Suprapubic skin (tissue), 4 donors: ENCODE measurements around the gene SSH3. TPM values are rescaled to one million over a fixed set of nuclear protein-coding genes. Genes with fewer than 3 reads are reported as not detected.

Experiments used
- DNase-seq, 2 donors: peaks; one replicate each; pipeline ENCODE4 v3.0.0-alpha.2; 2019; ENCODE audit warnings: low spot score in 2 of 2
- H3K27ac ChIP-seq: fragments of 200-600 bp; sonication (generic); one replicate; pipeline ENCODE4 v1.5.1; 2019
- H3K27me3 ChIP-seq: fragments of 200-600 bp; sonication (generic); one replicate; pipeline ENCODE4 v1.5.1; 2019
- H3K36me3 ChIP-seq: fragments of 200-600 bp; sonication (generic); one replicate; pipeline ENCODE4 v1.5.1; 2019
- H3K4me1 ChIP-seq: fragments of 200-600 bp; sonication (generic); one replicate; pipeline ENCODE4 v1.5.1; 2019
- H3K4me3 ChIP-seq: fragments of 200-600 bp; sonication (generic); one replicate; pipeline ENCODE4 v1.5.1; 2019; ENCODE audit warnings: mild to moderate bottlenecking
- H3K9me3 ChIP-seq: fragments of 200-600 bp; sonication (generic); one replicate; pipeline ENCODE4 v1.5.1; 2019
- EP300 ChIP-seq: sonication (generic); formaldehyde crosslinking; IDR thresholded peaks from one replicate; pipeline ENCODE4 v1.6.1; 2017; ENCODE audit warnings: antibody characterized with exemption
- POLR2A ChIP-seq, 2 donors: fragments of 450-650 bp; IDR thresholded peaks; one replicate each; pipeline ENCODE4 v1.6.1; 2017; ENCODE audit warnings: antibody characterized with exemption in 2 of 2, mild to moderate bottlenecking in 2 of 2, moderate library complexity in 2 of 2
- POLR2AphosphoS5 ChIP-seq, 3 donors: sonication (generic); formaldehyde crosslinking; IDR thresholded peaks; one replicate each; pipeline ENCODE4 v1.6.1; 2017; ENCODE audit warnings: antibody characterized with exemption in 3 of 3
- WGBS: methylation state at CpG from one replicate; pipeline ENCODE4 v1.1.5; 2018; 5-methylcytosine and 5-hydroxymethylcytosine counted together
- total RNA-seq, 4 donors: library from RNA; depleted of rRNA; stranded (reverse); fragments of >200 nt; gene quantifications; one replicate each; pipeline ENCODE4 v1.1.0, GENCODE V29; 2016
- TF ChIP-seq, protein P1 (sequence below), 2 donors: fragments of 200-600 bp in 1 of 2; fragments of 450-650 bp in 1 of 2; sonication (generic) in 1 of 2; IDR thresholded peaks; one replicate each; pipeline ENCODE4 v1.5.1; 2016 to 2019; ENCODE audit warnings: antibody characterized with exemption in 2 of 2, mild to moderate bottlenecking in 1 of 2, moderate library complexity in 1 of 2

SSH3 gene
- total RNA-seq, 4 donors from 2014 or later: 49.4 to 107 (median 63.9) TPM

GRCh38 chr11:67262731-67263675 lies 40.3 kb upstream of the SSH3 start:
- Histone ChIP-seq H3K4me3 (no peak overlapping the region), H3K9me3 (no peaks in the 10 kb centered on the region), H3K36me3 (no peaks in the 10 kb centered on the region), H3K27me3 (no peaks in the 10 kb centered on the region), H3K4me1 (peaks cover 65% of the 10 kb centered on the region), H3K27ac (peak overlapping the region; percentile 80)
- 31% methylated on average over 22 of the region's 22 CpGs for WGBS
- TF ChIP-seq EP300: no peak
- TF ChIP-seq, protein P1, sequence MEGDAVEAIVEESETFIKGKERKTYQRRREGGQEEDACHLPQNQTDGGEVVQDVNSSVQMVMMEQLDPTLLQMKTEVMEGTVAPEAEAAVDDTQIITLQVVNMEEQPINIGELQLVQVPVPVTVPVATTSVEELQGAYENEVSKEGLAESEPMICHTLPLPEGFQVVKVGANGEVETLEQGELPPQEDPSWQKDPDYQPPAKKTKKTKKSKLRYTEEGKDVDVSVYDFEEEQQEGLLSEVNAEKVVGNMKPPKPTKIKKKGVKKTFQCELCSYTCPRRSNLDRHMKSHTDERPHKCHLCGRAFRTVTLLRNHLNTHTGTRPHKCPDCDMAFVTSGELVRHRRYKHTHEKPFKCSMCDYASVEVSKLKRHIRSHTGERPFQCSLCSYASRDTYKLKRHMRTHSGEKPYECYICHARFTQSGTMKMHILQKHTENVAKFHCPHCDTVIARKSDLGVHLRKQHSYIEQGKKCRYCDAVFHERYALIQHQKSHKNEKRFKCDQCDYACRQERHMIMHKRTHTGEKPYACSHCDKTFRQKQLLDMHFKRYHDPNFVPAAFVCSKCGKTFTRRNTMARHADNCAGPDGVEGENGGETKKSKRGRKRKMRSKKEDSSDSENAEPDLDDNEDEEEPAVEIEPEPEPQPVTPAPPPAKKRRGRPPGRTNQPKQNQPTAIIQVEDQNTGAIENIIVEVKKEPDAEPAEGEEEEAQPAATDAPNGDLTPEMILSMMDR (IDR thresholded peaks at IDR 0.05): peak; percentile 61 to 88
- TF ChIP-seq POLR2AphosphoS5 (IDR thresholded peaks at IDR 0.05): peak in 1 of 3 donors; percentile 61
- peak in 1 of 2 donors; percentile 89 for DNase-seq

DNA sequence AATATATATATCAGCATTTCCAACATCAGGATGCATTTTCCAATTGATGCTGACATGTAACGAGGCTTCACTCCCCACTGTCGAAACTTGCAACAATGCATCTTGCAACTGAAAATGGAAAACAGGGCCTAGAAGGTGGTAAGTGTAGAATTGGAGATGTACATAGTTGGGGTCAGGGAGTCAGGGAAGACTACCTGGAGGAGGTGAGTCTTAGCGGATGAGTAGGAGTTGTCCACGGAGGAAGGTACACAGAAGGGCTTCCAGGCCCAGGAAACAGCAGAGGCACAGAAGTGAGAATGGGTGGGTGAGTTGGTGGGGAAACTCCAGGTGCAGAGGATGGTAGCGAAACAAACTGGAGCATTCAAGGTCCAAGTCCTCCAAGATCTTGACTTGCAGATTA lies 39.1 kb upstream of the SSH3 start:
- 95% methylated on average over 5 of the region's 5 CpGs for WGBS
- no peak overlapping the region for H3K27ac ChIP-seq

DNA sequence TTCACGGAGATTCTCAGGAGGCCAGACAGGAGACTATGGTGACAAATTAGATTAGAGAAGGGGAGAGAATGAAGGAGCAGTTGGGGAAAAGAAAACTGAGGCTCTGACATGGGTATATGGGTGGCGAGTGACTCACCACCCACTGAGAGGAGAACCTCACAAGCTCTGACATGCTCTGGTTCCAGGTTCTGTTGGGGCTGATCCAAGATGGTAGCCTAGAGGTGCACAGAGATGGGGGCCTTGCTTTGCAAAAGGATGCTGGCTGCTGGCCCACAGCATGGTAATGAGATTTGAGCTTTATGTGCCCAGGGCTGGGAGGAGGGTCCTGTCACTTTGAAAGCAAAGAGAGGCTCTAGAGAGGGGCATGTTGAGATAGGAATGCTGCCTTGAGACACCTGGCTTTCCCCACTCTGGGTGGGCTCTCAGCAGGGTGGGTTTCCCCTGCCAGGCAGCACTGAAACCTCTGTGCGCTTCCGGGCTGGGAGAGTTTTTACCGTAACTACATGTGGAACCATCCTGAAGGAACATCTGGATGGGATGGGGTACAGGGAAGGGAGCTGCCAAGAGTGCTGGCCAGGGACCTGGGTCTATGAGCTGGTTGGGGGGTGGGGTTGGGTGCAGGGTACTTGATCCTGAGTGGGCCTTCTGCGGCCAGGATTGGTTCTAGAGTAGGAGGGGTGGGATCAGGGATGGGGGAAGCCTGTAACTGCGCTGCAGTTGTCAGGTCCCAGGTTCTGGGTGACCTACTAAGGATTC lies 38.3 kb upstream of the SSH3 start:
- DNase-seq: no peak
- TF ChIP-seq, protein P1 (IDR thresholded peaks at IDR 0.05): no peak
- TF ChIP-seq EP300 (no peak), POLR2A (IDR thresholded peaks at IDR 0.05) (no peak), POLR2AphosphoS5 (IDR thresholded peaks at IDR 0.05) (no peak)
- WGBS: 72% methylated on average over 4 of the region's 7 CpGs
- H3K4me1 ChIP-seq: peaks cover 85% of the 10 kb centered on the region
- no peaks in the 10 kb centered on the region for H3K27me3 ChIP-seq
- no peak overlapping the region for H3K27ac ChIP-seq
- no peaks in the 10 kb centered on the region for H3K36me3 ChIP-seq
- no peaks in the 10 kb centered on the region for H3K9me3 ChIP-seq
- no peak overlapping the region for H3K4me3 ChIP-seq

More for the DNA sequence above, 39.1 kb upstream of the SSH3 start:
- Histone ChIP-seq H3K4me3 (no peak overlapping the region), H3K4me1 (peaks cover 77% of the 10 kb centered on the region), H3K36me3 (no peaks in the 10 kb centered on the region), H3K27me3 (no peaks in the 10 kb centered on the region), H3K9me3 (no peaks in the 10 kb centered on the region)
- TF ChIP-seq POLR2AphosphoS5 (IDR thresholded peaks at IDR 0.05) (no peak), EP300 (no peak), POLR2A (IDR thresholded peaks at IDR 0.05) (no peak)
- TF ChIP-seq, protein P1 (IDR thresholded peaks at IDR 0.05): no peak
- no peak for DNase-seq

GRCh38 chr11:67265633-67266448 lies 37.5 kb upstream of the SSH3 start:
- H3K4me3 ChIP-seq: peak overlapping the region; percentile 18
- H3K27ac ChIP-seq: peak overlapping the region; percentile 63
- no peak for TF ChIP-seq POLR2A (IDR thresholded peaks at IDR 0.05)
- TF ChIP-seq, protein P1 (IDR thresholded peaks at IDR 0.05): peak; percentile 54 to 71
- no peaks in the 10 kb centered on the region for H3K9me3 ChIP-seq
- WGBS: 24% methylated on average over 19 of the region's 54 CpGs
- peaks cover 93% of the 10 kb centered on the region for H3K4me1 ChIP-seq
- DNase-seq: no peak
- no peaks in the 10 kb centered on the region for H3K36me3 ChIP-seq
- no peaks in the 10 kb centered on the region for H3K27me3 ChIP-seq
